HEK293 (cell line): ENCODE measurements around the gene S1PR5.

Experiments used
- CTCF ChIA-PET: fragments of 350-600 bp; formaldehyde crosslinking; extraction: SDS; loops from one replicate; lab custom pipeline; 2021; ENCODE audit warnings: antibody characterized with exemption; lab: Yijun Ruan, JAX
- POLR2A ChIA-PET: fragments of 300-600 bp; formaldehyde crosslinking; extraction: SDS; loops from one replicate; lab custom pipeline; 2020; ENCODE audit warnings: antibody characterized with exemption, inconsistent platforms; lab: Yijun Ruan, JAX
- H3K27ac ChIP-seq: fragments of 200-500 bp; sonication (Bioruptor generic); 2 replicates; pipeline ENCODE4 v1.5.1; 2014; ENCODE audit warnings: low read depth, low read length, control low read depth, inconsistent platforms; ENCODE audit errors: extremely low read depth
- H3K36me3 ChIP-seq, 2 experiments: fragments of 200-500 bp in 1 of 2; sonication (Bioruptor generic) in 1 of 2; 1 replicate in 1 of 2; 2 replicates in 1 of 2; pipeline ENCODE4 v1.5.1; 2014 to 2017; ENCODE audit warnings: inconsistent platforms in 2 of 2, low read length in 2 of 2; ENCODE audit not compliant: control insufficient read depth in 2 of 2, insufficient read depth in 1 of 2
- H3K4me1 ChIP-seq: fragments of 200-500 bp; sonication (Bioruptor generic); 2 replicates; pipeline ENCODE4 v1.5.1; 2014; ENCODE audit warnings: mild to moderate bottlenecking, low read length, inconsistent platforms; ENCODE audit not compliant: control insufficient read depth, insufficient read depth
- H3K4me3 ChIP-seq: 2 replicates; pipeline ENCODE4 v1.5.1; 2011; ENCODE audit warnings: low read depth, mild to moderate bottlenecking, control low read depth, low read length, moderate library complexity
- H3K9me3 ChIP-seq: fragments of 200-500 bp; sonication (Bioruptor generic); 2 replicates; pipeline ENCODE4 v1.5.1; 2014; ENCODE audit warnings: low read depth, low read length, inconsistent platforms; ENCODE audit not compliant: control insufficient read depth, insufficient read depth
- GLIS2 ChIP-seq: fragments of 450-650 bp; formaldehyde crosslinking; IDR thresholded peaks from 2 replicates; pipeline ENCODE4 v1.5.1; 2016; ENCODE audit warnings: missing biosample characterization, missing genetic modification characterization
- IKZF3 ChIP-seq: fragments of 450-650 bp; IDR thresholded peaks from 2 replicates; pipeline ENCODE4 v1.5.0; 2018; ENCODE audit warnings: missing biosample characterization, mild to moderate bottlenecking, missing genetic modification characterization, moderate library complexity
- KLF9 ChIP-seq: fragments of 450-650 bp; formaldehyde crosslinking; IDR thresholded peaks from 2 replicates; pipeline ENCODE4 v1.5.1; 2016; ENCODE audit warnings: missing biosample characterization, missing genetic modification characterization, low read depth
- OSR2 ChIP-seq: fragments of 450-650 bp; formaldehyde crosslinking; IDR thresholded peaks from 2 replicates; pipeline ENCODE4 v1.5.1; 2016; ENCODE audit warnings: missing biosample characterization, missing genetic modification characterization
- PBX3 ChIP-seq: sonication (generic); formaldehyde crosslinking; IDR thresholded peaks from 2 replicates; pipeline ENCODE4 v1.8.1; 2022; ENCODE audit warnings: mild to moderate bottlenecking, moderate library complexity, missing genetic modification reagents
- RBAK ChIP-seq: fragments of 450-650 bp; formaldehyde crosslinking; IDR thresholded peaks from 2 replicates; pipeline ENCODE4 v1.5.1; 2016; ENCODE audit warnings: missing biosample characterization, missing genetic modification characterization
- SP3 ChIP-seq: fragments of 450-650 bp; formaldehyde crosslinking; IDR thresholded peaks from 2 replicates; pipeline ENCODE4 v1.5.1; 2016; ENCODE audit warnings: missing biosample characterization, missing genetic modification characterization
- YY2 ChIP-seq: fragments of 450-650 bp; formaldehyde crosslinking; IDR thresholded peaks from 2 replicates; pipeline ENCODE4 v1.5.1; 2016; ENCODE audit warnings: missing biosample characterization, missing genetic modification characterization
- ZBTB1 ChIP-seq: fragments of 450-650 bp; formaldehyde crosslinking; IDR thresholded peaks from 2 replicates; pipeline ENCODE4 v1.5.1; 2016; ENCODE audit warnings: missing biosample characterization, missing genetic modification characterization
- ZEB2 ChIP-seq: fragments of 450-650 bp; formaldehyde crosslinking; IDR thresholded peaks from 2 replicates; pipeline ENCODE4 v1.5.1; 2016; ENCODE audit warnings: missing biosample characterization, missing genetic modification characterization
- ZNF112 ChIP-seq: fragments of 450-650 bp; formaldehyde crosslinking; IDR thresholded peaks from 2 replicates; pipeline ENCODE4 v1.5.0; 2017; ENCODE audit warnings: missing biosample characterization, missing genetic modification characterization
- ZNF18 ChIP-seq: fragments of 450-650 bp; formaldehyde crosslinking; IDR thresholded peaks from 2 replicates; pipeline ENCODE4 v1.5.1; 2016; ENCODE audit warnings: missing biosample characterization, missing genetic modification characterization
- ZNF280D ChIP-seq: fragments of 450-650 bp; formaldehyde crosslinking; IDR thresholded peaks from 2 replicates; pipeline ENCODE4 v1.5.1; 2016; ENCODE audit warnings: missing biosample characterization, missing genetic modification characterization
- ZNF324 ChIP-seq: fragments of 450-650 bp; formaldehyde crosslinking; IDR thresholded peaks from 2 replicates; pipeline ENCODE4 v1.5.1; 2016; ENCODE audit warnings: missing biosample characterization, missing genetic modification characterization
- ZNF488 ChIP-seq: fragments of 450-650 bp; formaldehyde crosslinking; IDR thresholded peaks from 2 replicates; pipeline ENCODE4 v1.5.1; 2016; ENCODE audit warnings: missing biosample characterization, missing genetic modification characterization
- ZNF513 ChIP-seq: fragments of 450-650 bp; IDR thresholded peaks from 2 replicates; pipeline ENCODE4 v1.5.1; 2018; ENCODE audit warnings: missing biosample characterization, missing genetic modification characterization
- ZNF530 ChIP-seq: fragments of 450-650 bp; formaldehyde crosslinking; IDR thresholded peaks from 2 replicates; pipeline ENCODE4 v1.5.1; 2016; ENCODE audit warnings: low read depth, missing biosample characterization, missing genetic modification characterization
- ZNF555 ChIP-seq: fragments of 450-650 bp; formaldehyde crosslinking; conservative IDR thresholded peaks from 2 replicates; pipeline ENCODE4 v1.5.1; 2017; ENCODE audit warnings: missing biosample characterization, mild to moderate bottlenecking, missing genetic modification characterization, inconsistent platforms
- ZNF561 ChIP-seq: fragments of 450-650 bp; IDR thresholded peaks from 2 replicates; pipeline ENCODE4 v1.5.1; 2018; ENCODE audit warnings: missing biosample characterization, missing genetic modification characterization, borderline replicate concordance
- ZNF600 ChIP-seq: fragments of 450-650 bp; formaldehyde crosslinking; IDR thresholded peaks from 2 replicates; pipeline ENCODE4 v1.5.1; 2016; ENCODE audit warnings: missing biosample characterization, missing genetic modification characterization
- ZNF610 ChIP-seq: fragments of 450-650 bp; formaldehyde crosslinking; IDR thresholded peaks from 2 replicates; pipeline ENCODE4 v1.5.1; 2016; ENCODE audit warnings: missing biosample characterization, missing genetic modification characterization, borderline replicate concordance
- ZNF658 ChIP-seq: fragments of 450-650 bp; formaldehyde crosslinking; IDR thresholded peaks from 2 replicates; pipeline ENCODE4; 2016; ENCODE audit warnings: missing biosample characterization, missing genetic modification characterization
- ZNF704 ChIP-seq: fragments of 450-650 bp; formaldehyde crosslinking; IDR thresholded peaks from 2 replicates; pipeline ENCODE4 v1.5.1; 2016; ENCODE audit warnings: missing biosample characterization, missing genetic modification characterization
- ZNF792 ChIP-seq: fragments of 450-650 bp; formaldehyde crosslinking; IDR thresholded peaks from 2 replicates; pipeline ENCODE4 v1.5.1; 2016; ENCODE audit warnings: missing biosample characterization, missing genetic modification characterization
- ZSCAN23 ChIP-seq: fragments of 450-650 bp; formaldehyde crosslinking; IDR thresholded peaks from 2 replicates; pipeline ENCODE4 v1.5.1; 2016; ENCODE audit warnings: missing biosample characterization, missing genetic modification characterization

S1PR5 gene

GRCh38 chr19:10517760-10518443, 655 bp upstream of the S1PR5 start (continued):
- TF ChIP-seq PBX3 (CRISPR knock-in tag) (no peak), RBAK (no peak), ZNF610 (tag by site-specific recombination) (0 out of 2 replicates have a peak, but pooled peaks have one; percentile 58), ZNF280D (no peak), ZNF112 (tag by site-specific recombination) (no peak)
- TF ChIP-seq, all 188 proteins: peak for 47

GRCh38 chr19:10516671-10517286, 468 bp downstream of the S1PR5 start:
- POLR2A ChIA-PET = interaction anchor here (0.7 to 1.0 kb wide), 2 partner anchors 11 to 35 kb away, joined by 3 read pairs; no protein-coding TSS in a partner anchor
- H3K9me3 ChIP-seq = no peaks in the 10 kb centered on the region
- CTCF ChIA-PET = interaction anchor here (0.6 to 2.2 kb wide), 8 partner anchors 9 to 348 kb away, joined by 3 to 6 read pairs (median 3); partner anchors contain the start of gene CDKN2D
- H3K36me3 ChIP-seq = peaks cover 0 to 8% of the 10 kb centered on the region in 2 experiments; a peak in 1 of 3 replicates
- peak overlapping the region; percentile 53 for H3K4me3 ChIP-seq
- no peak overlapping the region for H3K27ac ChIP-seq
- H3K4me1 ChIP-seq = peaks cover 3% of the 10 kb centered on the region; the same call in 1 of the 2 replicates
- TF ChIP-seq ZNF555 = no peak
- no peak for TF ChIP-seq ZNF488 (tag by site-specific recombination)
- TF ChIP-seq YY2 (tag by site-specific recombination) = no peak
- peak; percentile 15 for TF ChIP-seq GLIS2 (tag by site-specific recombination)
- no peak for TF ChIP-seq ZNF658 (tag by site-specific recombination)
- TF ChIP-seq ZNF704 (tag by site-specific recombination) = no peak
- no peak for TF ChIP-seq ZNF18 (tag by site-specific recombination)
- no peak for TF ChIP-seq ZNF792 (tag by site-specific recombination)
- TF ChIP-seq ZNF513 (tag by site-specific recombination) = no peak
- no peak for TF ChIP-seq IKZF3 (tag by site-specific recombination)
- no peak for TF ChIP-seq ZNF530 (tag by site-specific recombination)
- no peak for TF ChIP-seq ZNF324 (tag by site-specific recombination)
- no peak for TF ChIP-seq KLF9
- TF ChIP-seq ZBTB1 (tag by site-specific recombination) = no peak
- TF ChIP-seq ZSCAN23 (tag by site-specific recombination) = no peak
- no peak for TF ChIP-seq ZEB2 (tag by site-specific recombination)
- no peak for TF ChIP-seq ZNF561 (tag by site-specific recombination)
- TF ChIP-seq ZNF600 (tag by site-specific recombination) = peak; percentile 10; the same call in 1 of the 2 replicates
- TF ChIP-seq OSR2 (tag by site-specific recombination) = no peak
- no peak for TF ChIP-seq SP3 (tag by site-specific recombination)
